ENCODE measurements around the gene KSR1. TPM values are rescaled to one million over a fixed set of nuclear protein-coding genes. Genes with fewer than 3 reads are reported as not detected.

Gene KSR1
- total and polyA plus RNA-seq, 9 of the 15 experiments (the other 6 are each of a cell fraction or from before 2014, with no cell fraction given): 1.4 to 51.7 (median 18.4) TPM

DNA sequence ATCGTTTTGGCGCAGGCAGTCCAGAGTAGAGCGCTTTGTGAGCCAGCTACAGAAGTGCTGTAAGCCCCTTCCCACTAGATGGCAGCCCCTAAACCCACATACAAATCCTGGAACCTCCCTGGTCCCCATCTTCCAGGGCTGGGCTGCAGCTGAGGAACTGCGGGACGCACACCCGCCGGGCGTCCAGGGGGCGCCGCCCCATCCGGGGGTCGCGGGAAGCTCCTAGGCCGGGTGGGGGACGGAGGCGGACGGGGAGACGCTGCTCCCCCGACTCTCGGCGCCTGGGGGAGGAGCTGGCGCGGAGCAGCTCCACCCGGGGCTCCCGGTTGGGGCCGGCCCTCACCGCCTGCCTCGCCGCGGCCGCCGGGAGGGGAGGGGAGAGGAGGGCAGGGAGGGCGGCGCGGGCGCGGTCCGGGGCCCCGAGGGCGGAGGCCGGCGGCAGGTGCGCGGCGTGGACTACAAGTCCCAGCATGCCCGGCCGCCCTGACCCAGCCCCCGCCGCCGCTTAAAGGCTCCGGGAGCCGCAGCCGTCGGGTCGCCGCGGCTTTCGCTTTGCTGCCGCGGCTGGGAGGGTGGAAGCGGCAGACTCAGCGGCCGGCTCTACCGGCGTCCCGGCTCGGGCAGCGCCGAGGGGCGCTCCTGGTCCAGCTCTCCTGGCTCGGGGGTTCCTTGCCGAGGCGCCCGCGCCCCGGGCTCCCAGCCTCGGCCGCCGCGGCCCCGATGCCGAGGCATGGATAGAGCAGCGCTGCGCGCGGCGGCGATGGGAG lies at the start of gene KSR1 (continued):
- peak; percentile 74 for TF ChIP-seq SMAD4 (CRISPR knock-in tag; conservative IDR thresholded peaks at IDR 0.05)
- no peak for TF ChIP-seq CC2D1A (IDR thresholded peaks at IDR 0.05)
- TF ChIP-seq, protein P1, sequence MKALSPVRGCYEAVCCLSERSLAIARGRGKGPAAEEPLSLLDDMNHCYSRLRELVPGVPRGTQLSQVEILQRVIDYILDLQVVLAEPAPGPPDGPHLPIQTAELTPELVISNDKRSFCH (CRISPR knock-in tag; IDR thresholded peaks at IDR 0.05): no peak
- TF ChIP-seq, protein P1 (tag; IDR thresholded peaks at IDR 0.05): no peak
- no peak for TF ChIP-seq ZBTB49 (CRISPR knock-in tag; IDR thresholded peaks at IDR 0.05; ENCODE audit: borderline replicate concordance)
- no peak for TF ChIP-seq MXD1 (CRISPR knock-in tag; IDR thresholded peaks at IDR 0.05; ENCODE audit: borderline replicate concordance, poor library complexity, severe bottlenecking)
- TF ChIP-seq ZFP1 (CRISPR knock-in tag; IDR thresholded peaks at IDR 0.05): no peak
- TF ChIP-seq MECOM (CRISPR knock-in tag; IDR thresholded peaks at IDR 0.05): no peak
- TF ChIP-seq YY1 (IDR thresholded peaks at IDR 0.05; ENCODE audit: borderline replicate concordance in 1 of 3, control insufficient read depth in 1 of 3, extremely low read depth in 1 of 3, insufficient read depth in 3 of 3, insufficient read length in 1 of 3, insufficient replicate concordance in 2 of 3, low read depth in 1 of 3, low read length in 2 of 3): peak in 2 of 3 experiments; percentile 70 to 75
- TF ChIP-seq TCFL5 (CRISPR knock-in tag; conservative IDR thresholded peaks at IDR 0.05): no peak
- TF ChIP-seq PTBP1 (IDR thresholded peaks at IDR 0.05; ENCODE audit: low read depth, low read length): no peak
- TF ChIP-seq, protein P2, sequence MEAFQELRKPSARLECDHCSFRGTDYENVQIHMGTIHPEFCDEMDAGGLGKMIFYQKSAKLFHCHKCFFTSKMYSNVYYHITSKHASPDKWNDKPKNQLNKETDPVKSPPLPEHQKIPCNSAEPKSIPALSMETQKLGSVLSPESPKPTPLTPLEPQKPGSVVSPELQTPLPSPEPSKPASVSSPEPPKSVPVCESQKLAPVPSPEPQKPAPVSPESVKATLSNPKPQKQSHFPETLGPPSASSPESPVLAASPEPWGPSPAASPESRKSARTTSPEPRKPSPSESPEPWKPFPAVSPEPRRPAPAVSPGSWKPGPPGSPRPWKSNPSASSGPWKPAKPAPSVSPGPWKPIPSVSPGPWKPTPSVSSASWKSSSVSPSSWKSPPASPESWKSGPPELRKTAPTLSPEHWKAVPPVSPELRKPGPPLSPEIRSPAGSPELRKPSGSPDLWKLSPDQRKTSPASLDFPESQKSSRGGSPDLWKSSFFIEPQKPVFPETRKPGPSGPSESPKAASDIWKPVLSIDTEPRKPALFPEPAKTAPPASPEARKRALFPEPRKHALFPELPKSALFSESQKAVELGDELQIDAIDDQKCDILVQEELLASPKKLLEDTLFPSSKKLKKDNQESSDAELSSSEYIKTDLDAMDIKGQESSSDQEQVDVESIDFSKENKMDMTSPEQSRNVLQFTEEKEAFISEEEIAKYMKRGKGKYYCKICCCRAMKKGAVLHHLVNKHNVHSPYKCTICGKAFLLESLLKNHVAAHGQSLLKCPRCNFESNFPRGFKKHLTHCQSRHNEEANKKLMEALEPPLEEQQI (IDR thresholded peaks at IDR 0.05): no peak
- no peak for TF ChIP-seq ZNF551 (CRISPR knock-in tag; IDR thresholded peaks at IDR 0.05)
- no peak for TF ChIP-seq SMAD2 (IDR thresholded peaks at IDR 0.05; ENCODE audit: low read depth, low read length)
- TF ChIP-seq, protein P3, sequence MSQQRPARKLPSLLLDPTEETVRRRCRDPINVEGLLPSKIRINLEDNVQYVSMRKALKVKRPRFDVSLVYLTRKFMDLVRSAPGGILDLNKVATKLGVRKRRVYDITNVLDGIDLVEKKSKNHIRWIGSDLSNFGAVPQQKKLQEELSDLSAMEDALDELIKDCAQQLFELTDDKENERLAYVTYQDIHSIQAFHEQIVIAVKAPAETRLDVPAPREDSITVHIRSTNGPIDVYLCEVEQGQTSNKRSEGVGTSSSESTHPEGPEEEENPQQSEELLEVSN (IDR thresholded peaks at IDR 0.05; ENCODE audit: borderline replicate concordance in 1 of 2, extremely low read depth in 1 of 2, insufficient read depth in 1 of 2, insufficient read length in 1 of 2, low read depth in 1 of 2, low read length in 1 of 2, poor library complexity in 1 of 2, severe bottlenecking in 1 of 2): peak in 1 of 2 experiments; percentile 49
- no peak for TF ChIP-seq ELK3 (CRISPR knock-in tag; IDR thresholded peaks at IDR 0.05)
- no peak for TF ChIP-seq NFYB (IDR thresholded peaks at IDR 0.05; ENCODE audit: extremely low read depth, insufficient read length)
- TF ChIP-seq ZNF184 (CRISPR knock-in tag; IDR thresholded peaks at IDR 0.05): no peak
